ENCODE data around the gene RNPEPL1.

The RNPEPL1 gene

GRCh38 chr2:240586919-240587800 lies 18.9 kb downstream of the RNPEPL1 start:
- no peak for TF ChIP-seq CTCF (IDR thresholded peaks at IDR 0.05; ENCODE audit: control extremely low read depth, extremely low read depth, low read depth, missing control alignments)
- DNase-seq (ENCODE audit: extremely low spot score): peak; percentile 60
- POLR2A ChIA-PET: interaction anchor here (0.9 to 3.6 kb wide), 7 partner anchors 11 to 73 kb away, joined by 3 to 34 read pairs (median 6); partner anchors contain the start of gene RNPEPL1
- CTCF ChIA-PET: interaction anchor here (1.0 to 8.6 kb wide), 6 partner anchors 9 to 491 kb away, joined by 3 to 167 read pairs (median 4); no protein-coding TSS in a partner anchor

GRCh38 chr2:240588006-240588655 lies 19.8 kb downstream of the RNPEPL1 start:
- ChIA-PET CTCF (interaction anchor here (1.2 to 8.6 kb wide), 4 partner anchors 18 to 155 kb away, joined by 3 to 167 read pairs (median 24); no protein-coding TSS in a partner anchor), POLR2A (interaction anchor here (0.9 kb wide), 2 partner anchors 27 kb away, joined by 3 to 4 read pairs; no protein-coding TSS in a partner anchor)
- no peak for TF ChIP-seq CTCF (IDR thresholded peaks at IDR 0.05; ENCODE audit: control extremely low read depth, extremely low read depth, low read depth, missing control alignments)
- no peak for DNase-seq (ENCODE audit: extremely low spot score)

- DNase-seq (ENCODE audit: extremely low spot score): no peak
- TF ChIP-seq CTCF (IDR thresholded peaks at IDR 0.05; ENCODE audit: control extremely low read depth, extremely low read depth, low read depth, missing control alignments): no peak
- POLR2A ChIA-PET: interaction anchor here (0.9 kb wide), 1 partner anchor 28 kb away, joined by 3 read pairs; no protein-coding TSS in a partner anchor
- CTCF ChIA-PET: interaction anchor here (1.2 to 8.6 kb wide), 6 partner anchors 18 to 154 kb away, joined by 3 to 167 read pairs (median 3); no protein-coding TSS in a partner anchor
These were observed 20.4 kb downstream of the RNPEPL1 start for GRCh38 chr2:240588669-240589068.

GRCh38 chr2:240589375-240589774 lies 21.1 kb downstream of the RNPEPL1 start:
- POLR2A ChIA-PET: interaction anchor here (0.9 kb wide), 1 partner anchor 28 kb away, joined by 3 read pairs; no protein-coding TSS in a partner anchor
- CTCF ChIA-PET: interaction anchor here (0.9 to 8.6 kb wide), 7 partner anchors 13 to 75 kb away, joined by 3 to 167 read pairs (median 3); no protein-coding TSS in a partner anchor
- TF ChIP-seq CTCF (IDR thresholded peaks at IDR 0.05; ENCODE audit: control extremely low read depth, extremely low read depth, low read depth, missing control alignments): no peak
- DNase-seq (ENCODE audit: extremely low spot score): no peak

- no peak for DNase-seq (ENCODE audit: extremely low spot score)
- ChIA-PET CTCF (interaction anchor here (0.9 to 8.6 kb wide), 6 partner anchors 14 to 76 kb away, joined by 3 to 167 read pairs (median 3); no protein-coding TSS in a partner anchor), POLR2A (no interaction called here)
- no peak for TF ChIP-seq CTCF (IDR thresholded peaks at IDR 0.05; ENCODE audit: control extremely low read depth, extremely low read depth, low read depth, missing control alignments)
These were observed 21.7 kb downstream of the RNPEPL1 start for GRCh38 chr2:240589850-240590525.
